A673 (cell line): ENCODE measurements around the gene JAGN1. TPM values are rescaled to one million over a fixed set of nuclear protein-coding genes. Genes with fewer than 3 reads are reported as not detected.

ENCODE experiments used
- BruUV-seq: library from RNA; stranded (reverse); fragments of 400-500 nt; replicated peaks from 2 replicates; lab custom pipeline; 2021; lab: Mats Ljungman, UMichigan
- CTCF ChIA-PET: fragments of 300-600 bp; sonication (Branson Sonifier 250); formaldehyde crosslinking; loops from one replicate; lab custom pipeline; 2022; ENCODE audit warnings: antibody characterized with exemption; lab: Charles Lee
- POLR2A ChIA-PET: fragments of 300-600 bp; sonication (Branson Sonifier 250); formaldehyde crosslinking; loops from one replicate; lab custom pipeline; 2022; ENCODE audit warnings: antibody characterized with exemption; ENCODE audit not compliant: low non-redundant PET; lab: Charles Lee
- DNase-seq: peaks from one replicate; pipeline ENCODE4 v3.0.0-alpha.2; 2015; ENCODE audit warnings: low spot score
- H3K27ac ChIP-seq: fragments of 200-600 bp; sonication (generic); 2 replicates; pipeline ENCODE4 v1.5.1; 2016; ENCODE audit warnings: mixed run types, low read depth, mild to moderate bottlenecking, mixed read lengths, antibody characterized with exemption, low read length; ENCODE audit not compliant: poor library complexity, severe bottlenecking
- H3K27me3 ChIP-seq: fragments of 200-600 bp; sonication (generic); replicated peaks from 2 replicates; pipeline ENCODE4 v1.6.1; 2017; ENCODE audit warnings: mixed run types, low read depth, mild to moderate bottlenecking, mixed read lengths, antibody characterized with exemption, low read length; ENCODE audit not compliant: insufficient read depth, poor library complexity
- H3K36me3 ChIP-seq: fragments of 200-600 bp; sonication (generic); 2 replicates; pipeline ENCODE4 v1.6.1; 2016; ENCODE audit warnings: mixed run types, mild to moderate bottlenecking, mixed read lengths, antibody characterized with exemption, low read length; ENCODE audit not compliant: insufficient read depth, poor library complexity, severe bottlenecking
- H3K4me1 ChIP-seq: fragments of 200-600 bp; sonication (generic); 2 replicates; pipeline ENCODE4 v1.6.1; 2017; ENCODE audit warnings: mixed run types, mild to moderate bottlenecking, mixed read lengths, antibody characterized with exemption, low read length; ENCODE audit not compliant: insufficient read depth, poor library complexity, severe bottlenecking
- H3K4me3 ChIP-seq: fragments of 200-600 bp; sonication (generic); 2 replicates; pipeline ENCODE4 v1.5.1; 2016; ENCODE audit warnings: low read depth, mixed run types, mild to moderate bottlenecking, mixed read lengths, low read length; ENCODE audit not compliant: poor library complexity, severe bottlenecking
- H3K9me3 ChIP-seq: fragments of 200-600 bp; sonication (generic); 2 replicates; pipeline ENCODE4 v1.6.1; 2016; ENCODE audit warnings: mixed run types, low read depth, mild to moderate bottlenecking, mixed read lengths, antibody characterized with exemption, low read length; ENCODE audit not compliant: poor library complexity, severe bottlenecking
- EZH2 ChIP-seq: fragments of 200-600 bp; sonication (generic); IDR thresholded peaks from 2 replicates; pipeline ENCODE4 v1.6.1; 2017; ENCODE audit warnings: borderline replicate concordance, low read depth, mild to moderate bottlenecking, mixed read lengths, antibody characterized with exemption, low read length; ENCODE audit not compliant: poor library complexity, severe bottlenecking
- intact Hi-C: fragments of 100-400 bp; cut with micrococcal nuclease; formaldehyde crosslinking; loops from one replicate; pipeline ENCODE4 v1.10.0; 2022; ENCODE audit not compliant: unreplicated experiment
- total RNA-seq: library from RNA; stranded (reverse); gene quantifications from 2 replicates; pipeline ENCODE4 v1.2.3, GENCODE V29; 2021
- TF ChIP-seq, protein P1 (sequence below): fragments of 300-800, 200-600 bp; sonication (generic); conservative IDR thresholded peaks from 2 replicates; pipeline ENCODE4 v1.5.1; 2017; ENCODE audit warnings: low read depth, mild to moderate bottlenecking, antibody characterized with exemption, low read length, moderate library complexity, mixed read lengths

The JAGN1 gene
- total RNA-seq, 1 experiment from 2014 or later: 38.1 TPM

DNA sequence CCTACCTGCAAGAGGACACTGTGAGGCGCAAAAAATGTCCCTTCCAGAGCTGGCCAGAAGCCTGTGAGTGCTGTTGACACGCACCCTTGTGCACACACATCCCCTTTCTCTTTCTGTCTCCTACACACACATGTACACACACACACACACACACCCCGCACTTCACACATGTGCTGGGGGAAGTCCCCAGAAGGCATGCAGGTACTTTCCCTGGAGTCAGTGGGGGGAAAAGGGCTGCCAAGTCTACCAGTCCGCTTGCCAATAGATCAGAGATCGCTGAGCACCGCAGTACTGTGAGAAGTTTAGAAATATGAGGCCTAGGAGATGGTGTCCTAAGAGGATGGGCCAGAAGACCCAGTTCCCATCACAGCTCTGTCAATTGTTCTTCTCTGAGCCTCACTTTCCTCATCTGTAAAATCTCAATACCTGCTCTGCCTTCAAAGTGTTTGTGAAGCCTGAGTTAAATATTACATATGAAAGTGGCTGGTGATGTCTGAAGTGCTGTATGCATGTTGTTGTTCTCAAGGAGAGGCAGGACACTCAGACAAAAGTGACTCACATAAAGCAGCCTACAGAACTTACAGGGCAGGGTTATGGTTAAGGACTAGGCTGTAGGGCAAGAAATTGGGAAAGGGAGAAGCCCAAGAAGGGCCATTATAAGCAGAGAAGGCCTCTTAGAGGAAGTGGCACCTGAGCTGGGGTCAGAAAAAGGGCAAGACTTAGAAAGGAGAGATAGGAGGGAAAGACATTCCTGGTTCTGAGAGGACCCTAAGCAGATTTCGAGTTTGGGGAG, 19.0 kb downstream of the JAGN1 start:
- H3K9me3 ChIP-seq: no peaks in the 10 kb centered on the region
- CTCF ChIA-PET: no interaction called here

GRCh38 chr3:9911863-9912262, 21.5 kb downstream of the JAGN1 start:
- H3K27ac ChIP-seq: no peak overlapping the region
- BruUV-seq: no TSS peak

More for the DNA sequence above, 19.0 kb downstream of the JAGN1 start:
- H3K4me1 ChIP-seq: peaks cover 2% of the 10 kb centered on the region
- H3K36me3 ChIP-seq: no peaks in the 10 kb centered on the region
- DNase-seq: no peak
- POLR2A ChIA-PET: no interaction called here
- no peaks in the 10 kb centered on the region for H3K27me3 ChIP-seq
- H3K27ac ChIP-seq: no peak overlapping the region
- TF ChIP-seq EZH2: no peak
- TF ChIP-seq, protein P1, sequence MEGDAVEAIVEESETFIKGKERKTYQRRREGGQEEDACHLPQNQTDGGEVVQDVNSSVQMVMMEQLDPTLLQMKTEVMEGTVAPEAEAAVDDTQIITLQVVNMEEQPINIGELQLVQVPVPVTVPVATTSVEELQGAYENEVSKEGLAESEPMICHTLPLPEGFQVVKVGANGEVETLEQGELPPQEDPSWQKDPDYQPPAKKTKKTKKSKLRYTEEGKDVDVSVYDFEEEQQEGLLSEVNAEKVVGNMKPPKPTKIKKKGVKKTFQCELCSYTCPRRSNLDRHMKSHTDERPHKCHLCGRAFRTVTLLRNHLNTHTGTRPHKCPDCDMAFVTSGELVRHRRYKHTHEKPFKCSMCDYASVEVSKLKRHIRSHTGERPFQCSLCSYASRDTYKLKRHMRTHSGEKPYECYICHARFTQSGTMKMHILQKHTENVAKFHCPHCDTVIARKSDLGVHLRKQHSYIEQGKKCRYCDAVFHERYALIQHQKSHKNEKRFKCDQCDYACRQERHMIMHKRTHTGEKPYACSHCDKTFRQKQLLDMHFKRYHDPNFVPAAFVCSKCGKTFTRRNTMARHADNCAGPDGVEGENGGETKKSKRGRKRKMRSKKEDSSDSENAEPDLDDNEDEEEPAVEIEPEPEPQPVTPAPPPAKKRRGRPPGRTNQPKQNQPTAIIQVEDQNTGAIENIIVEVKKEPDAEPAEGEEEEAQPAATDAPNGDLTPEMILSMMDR: no peak
- no peak overlapping the region for H3K4me3 ChIP-seq
- intact Hi-C loops: no loop called here
- BruUV-seq: no TSS peak

DNA sequence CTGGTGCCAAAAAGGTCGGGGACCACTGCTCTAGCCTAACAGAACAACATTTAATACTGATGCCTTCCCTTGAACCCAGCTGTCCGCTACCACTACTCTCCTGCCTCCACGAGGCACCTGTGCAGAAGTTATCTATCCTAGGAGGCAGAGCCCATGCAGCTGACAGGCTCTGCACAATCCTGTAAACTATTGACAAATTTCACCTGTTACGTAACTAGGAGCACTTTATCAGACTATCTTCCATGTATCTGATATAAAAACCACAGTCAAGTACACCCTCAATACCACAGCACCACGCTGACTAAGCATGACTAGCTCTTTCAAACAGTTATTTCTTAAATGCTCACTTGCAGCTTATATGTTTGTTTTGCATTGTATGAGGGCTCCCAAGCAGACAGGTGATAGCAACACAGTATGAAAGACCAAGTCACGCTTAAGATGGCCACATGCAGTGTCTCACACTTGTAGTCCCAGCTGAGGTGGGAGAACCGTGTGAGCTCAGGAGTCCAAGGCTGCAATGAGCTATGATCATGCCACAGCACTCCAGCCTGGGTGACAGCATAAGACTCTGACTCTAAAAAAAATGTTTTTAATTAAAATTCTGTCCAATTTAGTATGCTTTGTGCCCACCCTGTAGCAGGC, 22.0 kb downstream of the JAGN1 start:
- H3K4me3 ChIP-seq: no peak overlapping the region
- H3K27me3 ChIP-seq: no peaks in the 10 kb centered on the region
- no TSS peak for BruUV-seq
- no peak overlapping the region for H3K27ac ChIP-seq
- DNase-seq: no peak
- H3K9me3 ChIP-seq: no peaks in the 10 kb centered on the region
- ChIA-PET CTCF (no interaction called here), POLR2A (interaction anchor here (0.6 kb wide), 1 partner anchor 754 kb away, joined by 3 read pairs; no protein-coding TSS in a partner anchor)
- intact Hi-C loops: no loop called here
- no peaks in the 10 kb centered on the region for H3K36me3 ChIP-seq
- TF ChIP-seq, protein P1: no peak
- TF ChIP-seq EZH2: no peak
- peaks cover 26% of the 10 kb centered on the region for H3K4me1 ChIP-seq

More at GRCh38 chr3:9911863-9912262, 21.5 kb downstream of the JAGN1 start:
- no peak for DNase-seq
- Histone ChIP-seq H3K36me3 (no peaks in the 10 kb centered on the region), H3K4me3 (no peak overlapping the region), H3K27me3 (no peaks in the 10 kb centered on the region), H3K4me1 (peaks cover 22% of the 10 kb centered on the region), H3K9me3 (no peaks in the 10 kb centered on the region)
- no peak for TF ChIP-seq EZH2
- TF ChIP-seq, protein P1: no peak
- POLR2A ChIA-PET: interaction anchor here (0.6 kb wide), 1 partner anchor 753 kb away, joined by 3 read pairs; no protein-coding TSS in a partner anchor
- intact Hi-C loops: no loop called here
- CTCF ChIA-PET: no interaction called here
